C4-2B (cell line): ENCODE data around the gene METTL23.

ENCODE experiments used
- ZFX ChIP-seq: fragments of 450-650 bp; IDR thresholded peaks from 2 replicates; pipeline ENCODE4 v1.6.1; 2017
- TF ChIP-seq, protein P1 (sequence below): fragments of 450-650 bp; conservative IDR thresholded peaks from 2 replicates; pipeline ENCODE4 v1.5.1; 2017; ENCODE audit warnings: mild to moderate bottlenecking

DNA sequence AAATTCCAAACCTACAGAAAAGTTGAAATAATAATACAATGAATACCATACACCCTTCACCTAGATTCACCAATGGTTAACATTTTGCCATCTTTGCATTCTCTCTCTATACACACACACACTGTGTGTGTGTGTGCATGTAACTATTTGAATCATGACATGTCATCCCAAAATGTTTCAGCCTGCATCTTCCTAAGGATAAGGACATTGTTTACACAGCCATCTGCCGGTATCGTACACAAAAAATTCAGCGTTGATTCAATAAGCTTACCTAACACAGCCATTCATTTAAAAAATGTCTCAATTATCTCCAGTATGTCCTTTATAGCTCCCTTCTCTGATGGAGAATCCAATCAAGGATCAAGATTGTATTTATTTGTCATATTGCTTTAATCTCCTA, 19.8 kb upstream of the METTL23 start:
- TF ChIP-seq, protein P1, sequence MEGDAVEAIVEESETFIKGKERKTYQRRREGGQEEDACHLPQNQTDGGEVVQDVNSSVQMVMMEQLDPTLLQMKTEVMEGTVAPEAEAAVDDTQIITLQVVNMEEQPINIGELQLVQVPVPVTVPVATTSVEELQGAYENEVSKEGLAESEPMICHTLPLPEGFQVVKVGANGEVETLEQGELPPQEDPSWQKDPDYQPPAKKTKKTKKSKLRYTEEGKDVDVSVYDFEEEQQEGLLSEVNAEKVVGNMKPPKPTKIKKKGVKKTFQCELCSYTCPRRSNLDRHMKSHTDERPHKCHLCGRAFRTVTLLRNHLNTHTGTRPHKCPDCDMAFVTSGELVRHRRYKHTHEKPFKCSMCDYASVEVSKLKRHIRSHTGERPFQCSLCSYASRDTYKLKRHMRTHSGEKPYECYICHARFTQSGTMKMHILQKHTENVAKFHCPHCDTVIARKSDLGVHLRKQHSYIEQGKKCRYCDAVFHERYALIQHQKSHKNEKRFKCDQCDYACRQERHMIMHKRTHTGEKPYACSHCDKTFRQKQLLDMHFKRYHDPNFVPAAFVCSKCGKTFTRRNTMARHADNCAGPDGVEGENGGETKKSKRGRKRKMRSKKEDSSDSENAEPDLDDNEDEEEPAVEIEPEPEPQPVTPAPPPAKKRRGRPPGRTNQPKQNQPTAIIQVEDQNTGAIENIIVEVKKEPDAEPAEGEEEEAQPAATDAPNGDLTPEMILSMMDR, result no peak
- no peak for TF ChIP-seq ZFX
